ENCODE data around the gene GALNT9. TPM values are rescaled to one million over a fixed set of nuclear protein-coding genes. Genes with fewer than 3 reads are reported as not detected.

Gene GALNT9
- total RNA-seq, 4 donors from 2014 or later: 0.13 TPM; not detected in 3

DNA sequence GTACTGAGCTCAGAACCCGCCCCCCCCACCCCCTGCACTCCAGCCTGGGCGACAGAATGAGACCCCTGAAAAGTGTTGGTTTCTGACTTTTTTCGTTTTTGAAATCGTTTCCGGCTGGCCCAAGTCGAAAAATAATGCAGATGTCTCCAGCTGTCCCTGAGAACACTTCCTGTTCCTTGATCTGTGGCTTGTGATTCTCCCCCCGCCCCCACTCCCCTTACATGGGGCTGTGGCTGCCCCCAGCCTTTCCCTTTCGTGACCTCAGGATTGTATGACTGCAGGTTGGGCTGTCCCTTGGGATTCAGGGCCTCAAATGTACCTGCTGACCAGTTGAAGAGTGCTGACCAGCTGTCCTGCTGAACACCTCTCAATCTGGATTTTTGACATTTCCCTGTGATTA is 151.1 kb downstream of the GALNT9 start:
- WGBS, 2 donors: 32 to 33% methylated on average over 8 of the region's 8 CpGs
- intact Hi-C loops (cut with DNase I; ENCODE audit: low total_unique reads): no loop called here
- TF ChIP-seq POLR2A (IDR thresholded peaks at IDR 0.05): no peak
- no peak overlapping the region for H3K4me3 ChIP-seq (ENCODE audit: low read depth, poor library complexity, severe bottlenecking)
- no peak for DNase-seq (ENCODE audit: low spot score in 2 of 2)

DNA sequence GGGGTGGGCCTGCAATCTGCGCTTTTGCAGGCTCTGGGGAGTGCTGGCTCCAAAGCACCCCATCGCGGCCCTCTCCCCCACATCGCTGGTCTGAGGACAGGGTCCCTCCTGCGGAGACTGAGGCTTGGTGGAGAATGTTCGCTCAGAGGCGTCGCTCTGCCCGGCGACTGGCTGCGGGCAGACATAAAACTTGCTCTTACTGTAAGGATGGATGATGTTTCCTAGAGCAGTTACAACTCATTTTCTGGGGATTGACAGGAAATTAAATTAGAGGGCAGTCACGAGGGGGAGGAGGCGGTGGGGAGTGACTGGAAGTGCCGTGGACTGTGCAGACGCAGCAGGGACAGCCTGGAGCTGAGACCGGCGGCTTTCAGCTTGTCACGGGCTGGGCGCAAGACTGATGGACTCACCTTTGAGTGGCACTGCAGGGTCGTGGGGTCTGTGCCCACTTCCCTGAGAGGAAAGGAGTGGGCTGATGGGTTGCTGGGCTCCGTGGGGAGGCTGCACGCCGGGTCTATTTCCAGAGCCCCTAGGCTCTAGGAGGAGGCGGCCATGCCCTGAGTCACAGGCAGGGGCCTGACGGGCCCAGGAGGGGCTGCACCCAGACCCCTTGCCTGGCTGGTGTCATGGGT is 152.4 kb downstream of the GALNT9 start:
- TF ChIP-seq, protein P1, sequence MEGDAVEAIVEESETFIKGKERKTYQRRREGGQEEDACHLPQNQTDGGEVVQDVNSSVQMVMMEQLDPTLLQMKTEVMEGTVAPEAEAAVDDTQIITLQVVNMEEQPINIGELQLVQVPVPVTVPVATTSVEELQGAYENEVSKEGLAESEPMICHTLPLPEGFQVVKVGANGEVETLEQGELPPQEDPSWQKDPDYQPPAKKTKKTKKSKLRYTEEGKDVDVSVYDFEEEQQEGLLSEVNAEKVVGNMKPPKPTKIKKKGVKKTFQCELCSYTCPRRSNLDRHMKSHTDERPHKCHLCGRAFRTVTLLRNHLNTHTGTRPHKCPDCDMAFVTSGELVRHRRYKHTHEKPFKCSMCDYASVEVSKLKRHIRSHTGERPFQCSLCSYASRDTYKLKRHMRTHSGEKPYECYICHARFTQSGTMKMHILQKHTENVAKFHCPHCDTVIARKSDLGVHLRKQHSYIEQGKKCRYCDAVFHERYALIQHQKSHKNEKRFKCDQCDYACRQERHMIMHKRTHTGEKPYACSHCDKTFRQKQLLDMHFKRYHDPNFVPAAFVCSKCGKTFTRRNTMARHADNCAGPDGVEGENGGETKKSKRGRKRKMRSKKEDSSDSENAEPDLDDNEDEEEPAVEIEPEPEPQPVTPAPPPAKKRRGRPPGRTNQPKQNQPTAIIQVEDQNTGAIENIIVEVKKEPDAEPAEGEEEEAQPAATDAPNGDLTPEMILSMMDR (IDR thresholded peaks at IDR 0.05): no peak
- no peak for TF ChIP-seq POLR2A (IDR thresholded peaks at IDR 0.05)
- intact Hi-C loops (cut with DNase I; ENCODE audit: low total_unique reads): no loop called here
- DNase-seq (ENCODE audit: low spot score in 2 of 2): no peak
- 68 to 73% methylated on average over 25 of the region's 25 CpGs for WGBS, 2 donors
- no peak overlapping the region for H3K4me3 ChIP-seq (ENCODE audit: low read depth, poor library complexity, severe bottlenecking)

DNA sequence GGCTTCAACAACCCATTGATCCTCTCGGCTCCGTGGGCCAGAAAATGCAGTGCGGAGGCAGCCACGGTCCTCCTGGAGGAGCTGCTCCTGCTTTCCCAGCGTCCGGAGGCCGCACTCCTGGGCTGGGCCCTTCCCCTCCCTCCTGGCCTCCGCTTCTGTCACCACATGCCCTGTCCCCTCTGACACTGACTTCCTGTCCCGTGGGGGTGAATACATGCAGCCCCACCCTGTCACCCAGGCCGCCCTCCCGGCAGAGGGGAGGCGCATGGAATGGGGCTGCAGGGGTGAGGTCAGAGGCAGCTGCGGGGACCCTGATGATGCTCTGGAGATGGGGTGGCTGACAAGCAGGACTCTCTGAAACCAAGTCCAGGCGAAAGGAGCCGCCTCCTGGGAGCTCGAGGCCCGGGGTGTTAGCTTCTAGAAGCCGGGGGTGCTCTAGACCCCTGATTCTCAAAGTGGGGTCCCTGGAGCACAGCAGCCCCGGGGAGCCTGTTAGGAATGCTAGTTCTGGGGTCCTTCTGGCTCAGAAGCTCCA is 152.9 kb downstream of the GALNT9 start:
- TF ChIP-seq, protein P1 (IDR thresholded peaks at IDR 0.05): no peak
- TF ChIP-seq POLR2A (IDR thresholded peaks at IDR 0.05): no peak
- intact Hi-C loops (cut with DNase I; ENCODE audit: low total_unique reads): no loop called here
- 60 to 61% methylated on average over 18 to 19 of the region's 19 CpGs for WGBS, 2 donors

DNA sequence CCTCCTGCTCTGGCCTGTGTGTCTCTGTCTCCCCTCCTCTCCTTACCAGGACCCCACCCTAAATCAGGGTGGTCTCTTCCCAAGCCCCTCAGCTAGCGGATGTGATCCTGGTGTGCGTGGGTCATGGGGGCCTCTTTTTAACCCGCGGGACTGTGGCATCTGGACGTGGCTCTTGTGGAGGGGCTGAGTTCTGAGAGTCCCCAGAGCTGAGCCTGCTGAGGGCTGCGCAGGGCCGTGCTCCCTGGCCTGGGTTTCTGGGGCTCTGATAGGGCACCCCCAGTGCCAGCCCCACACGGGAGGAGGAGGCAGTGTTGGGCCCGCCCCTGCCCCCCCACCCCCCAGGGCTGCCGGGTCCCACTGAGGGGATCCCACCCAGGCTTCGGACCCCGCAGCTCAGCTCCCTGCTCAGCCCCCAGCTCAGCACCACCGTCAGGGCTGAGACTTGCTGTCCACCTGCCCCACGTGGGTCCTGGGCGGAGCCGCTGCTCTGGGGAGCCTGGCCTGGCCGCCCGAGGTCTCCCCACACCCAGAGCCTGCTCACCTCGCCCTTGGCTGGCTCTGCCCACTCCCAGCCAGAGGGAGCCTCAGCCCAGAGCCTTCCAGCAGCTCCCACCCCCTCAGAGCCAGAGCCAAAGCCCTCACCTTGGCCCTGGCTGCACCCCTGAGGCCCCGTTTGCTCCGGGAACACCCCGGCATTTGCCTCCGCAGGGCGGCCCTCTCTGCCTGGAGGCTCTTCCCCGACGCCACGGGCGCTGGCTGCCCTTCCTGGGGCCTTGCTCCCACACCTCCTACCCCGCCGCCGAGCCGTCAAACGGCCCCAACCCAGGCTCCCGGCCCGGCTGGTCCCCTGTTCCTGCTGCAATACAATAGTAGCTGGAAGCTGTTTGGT is 153.6 kb downstream of the GALNT9 start:
- H3K4me3 ChIP-seq (ENCODE audit: low read depth, poor library complexity, severe bottlenecking): no peak overlapping the region
- 48 to 51% methylated on average over 25 to 34 of the region's 35 CpGs for WGBS, 2 donors
- no peak for DNase-seq (ENCODE audit: low spot score in 2 of 2)
- TF ChIP-seq POLR2A (IDR thresholded peaks at IDR 0.05): no peak
- TF ChIP-seq, protein P1 (IDR thresholded peaks at IDR 0.05): no peak
- intact Hi-C loops (cut with DNase I; ENCODE audit: low total_unique reads): no loop called here

More for the DNA sequence above, 152.9 kb downstream of the GALNT9 start:
- H3K4me3 ChIP-seq (ENCODE audit: low read depth, poor library complexity, severe bottlenecking): no peak overlapping the region
- no peak for DNase-seq (ENCODE audit: low spot score in 2 of 2)

DNA sequence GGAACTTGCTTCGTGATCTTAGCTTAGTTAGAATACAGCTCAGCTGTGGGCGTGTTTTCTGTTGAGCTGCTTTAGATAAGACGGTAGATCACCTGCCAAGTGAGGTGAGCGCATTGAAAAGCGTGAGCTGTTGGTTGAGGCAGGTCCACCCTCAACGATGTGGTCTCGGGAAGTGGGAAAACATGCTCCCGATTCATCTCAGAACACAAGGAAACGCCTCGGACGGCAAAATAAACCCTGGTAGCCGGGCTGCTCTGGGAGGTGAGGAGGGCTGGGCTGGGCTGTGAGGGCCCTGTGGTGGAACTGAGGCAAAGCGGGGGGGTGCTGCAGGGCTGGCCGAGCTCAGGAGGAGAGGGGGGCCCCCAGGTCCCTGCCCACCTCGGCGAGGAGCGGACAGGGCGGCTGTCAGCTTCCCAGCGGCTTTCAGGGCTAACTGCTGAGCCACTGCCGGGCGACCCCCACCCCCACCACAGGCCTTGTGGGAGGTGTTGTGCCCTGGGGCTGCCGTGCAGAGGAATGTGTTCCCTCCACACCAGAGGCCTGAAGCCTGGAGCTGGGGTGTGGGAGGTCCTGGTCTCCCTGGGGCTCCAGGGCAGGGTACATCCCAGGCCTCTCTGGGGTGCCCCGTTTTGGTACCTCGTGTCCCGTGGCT is 154.4 kb downstream of the GALNT9 start:
- TF ChIP-seq POLR2A (IDR thresholded peaks at IDR 0.05): no peak
- TF ChIP-seq, protein P1 (IDR thresholded peaks at IDR 0.05): no peak
- intact Hi-C loops (cut with DNase I; ENCODE audit: low total_unique reads): no loop called here
- no peak overlapping the region for H3K4me3 ChIP-seq (ENCODE audit: low read depth, poor library complexity, severe bottlenecking)
- WGBS, 2 donors: 47 to 59% methylated on average over 25 of the region's 25 CpGs
- DNase-seq (ENCODE audit: low spot score in 2 of 2): no peak

All from lower leg skin (tissue), 4 donors.